ENCODE measurements around the gene EMC10.
"Not testable (repeated sequence)": the region's sequence is repeated elsewhere in the genome, so short reads cannot be mapped to it uniquely, and the experiment has no call there.

The EMC10 gene

GRCh38 chr19:50432221-50433028 is 43.9 kb upstream of the EMC10 start, which contains the start of gene MYBPC2:
TSS of gene MYBPC2 (plus strand) at chr19:50432892. CDS start at chr19:50432954, 62 bp downstream.
- TF ChIP-seq CTCF (conservative IDR thresholded peaks at IDR 0.05; ENCODE audit: control insufficient read depth, insufficient read depth, low read depth, low read length): no peak
- H3K4me3 ChIP-seq (ENCODE audit: control insufficient read depth, low read depth, low read length): peak within 1 kb of the TSS; percentile 46
- no peak for DNase-seq (ENCODE audit: low read depth)

- no peak overlapping the region for H3K4me3 ChIP-seq (ENCODE audit: control insufficient read depth, low read depth, low read length)
- no peak for TF ChIP-seq CTCF (conservative IDR thresholded peaks at IDR 0.05; ENCODE audit: control insufficient read depth, insufficient read depth, low read depth, low read length)
- no peak for DNase-seq (ENCODE audit: low read depth)
Observed at GRCh38 chr19:50433201-50434180, 42.8 kb upstream of the EMC10 start.

- no peak for DNase-seq (ENCODE audit: low read depth)
- H3K4me3 ChIP-seq (ENCODE audit: control insufficient read depth, low read depth, low read length): no peak overlapping the region
- TF ChIP-seq CTCF (conservative IDR thresholded peaks at IDR 0.05; ENCODE audit: control insufficient read depth, insufficient read depth, low read depth, low read length): no peak
Observed at GRCh38 chr19:50434525-50434924, 41.8 kb upstream of the EMC10 start.

GRCh38 chr19:50435221-50435620 is 41.1 kb upstream of the EMC10 start:
- no peak for TF ChIP-seq CTCF (conservative IDR thresholded peaks at IDR 0.05; ENCODE audit: control insufficient read depth, insufficient read depth, low read depth, low read length)
- H3K4me3 ChIP-seq (ENCODE audit: control insufficient read depth, low read depth, low read length): no peak overlapping the region
- DNase-seq (ENCODE audit: low read depth): no peak

- TF ChIP-seq CTCF (conservative IDR thresholded peaks at IDR 0.05; ENCODE audit: control insufficient read depth, insufficient read depth, low read depth, low read length): no peak
- DNase-seq (ENCODE audit: low read depth): no peak
- H3K4me3 ChIP-seq (ENCODE audit: control insufficient read depth, low read depth, low read length): no peak overlapping the region
Observed at GRCh38 chr19:50435627-50436026, 40.7 kb upstream of the EMC10 start.

- no peak for DNase-seq (ENCODE audit: low read depth)
- H3K4me3 ChIP-seq (ENCODE audit: control insufficient read depth, low read depth, low read length): no peak overlapping the region
- TF ChIP-seq CTCF (conservative IDR thresholded peaks at IDR 0.05; ENCODE audit: control insufficient read depth, insufficient read depth, low read depth, low read length): no peak
Observed at GRCh38 chr19:50437862-50438449, 38.4 kb upstream of the EMC10 start.

GRCh38 chr19:50439130-50439529 is 37.2 kb upstream of the EMC10 start:
- not testable (repeated sequence) for DNase-seq (ENCODE audit: low read depth); H3K4me3 ChIP-seq (ENCODE audit: control insufficient read depth, low read depth, low read length)
